Measurements from ENCODE around the gene HACD3.
"Not testable (repeated sequence)": the region's sequence is repeated elsewhere in the genome, so short reads cannot be mapped to it uniquely, and the experiment has no call there.

The HACD3 gene

DNA sequence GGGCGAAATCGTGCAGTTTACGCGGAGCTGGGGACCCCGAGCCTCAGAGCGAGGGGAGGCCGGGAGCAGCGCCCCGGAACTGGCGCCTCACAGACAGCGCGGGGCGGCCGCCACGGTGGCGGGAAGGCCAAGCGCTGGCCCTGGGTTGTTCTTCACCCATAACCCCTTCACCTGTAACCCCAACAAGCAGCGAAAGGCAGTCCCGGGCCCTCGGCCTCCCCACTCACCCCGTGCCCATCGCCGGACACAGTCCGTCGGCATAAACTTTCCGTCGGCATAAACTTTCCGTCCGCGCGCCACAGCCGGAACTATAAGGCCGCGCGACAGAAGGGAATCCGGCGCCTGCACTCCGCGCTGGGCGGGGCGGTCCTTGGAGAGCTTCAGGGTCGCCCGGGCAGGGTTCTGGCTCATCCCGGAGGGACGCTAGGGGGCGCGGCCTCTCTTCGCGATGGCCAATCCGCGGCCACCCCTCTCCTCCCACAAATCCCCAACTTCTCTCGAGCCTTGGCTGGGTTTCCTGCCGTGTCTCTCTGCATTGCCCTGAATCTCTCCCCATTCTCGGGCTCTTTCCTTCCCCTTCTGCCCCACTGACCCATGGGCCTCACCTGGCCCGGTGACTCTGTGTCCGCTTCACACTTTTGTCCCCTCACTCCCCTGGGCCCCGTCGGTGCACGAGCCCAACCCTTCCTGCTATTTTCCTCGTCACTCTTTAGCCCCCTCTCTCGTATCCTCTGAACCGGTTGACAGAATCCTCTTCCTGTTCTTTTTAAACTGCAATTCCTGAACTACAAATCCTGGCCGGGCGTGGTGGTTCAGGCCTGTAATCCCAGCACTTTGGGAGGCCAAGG lies 80.8 kb downstream of the HACD3 start, which contains the start of gene INTS14:
INTS14 (minus strand) TSS at position 261 of the 848 bp plus-strand sequence. CDS start 3,751 bp downstream, outside the sequence.
- DNase-seq: peak; percentile 88 to 95

DNA sequence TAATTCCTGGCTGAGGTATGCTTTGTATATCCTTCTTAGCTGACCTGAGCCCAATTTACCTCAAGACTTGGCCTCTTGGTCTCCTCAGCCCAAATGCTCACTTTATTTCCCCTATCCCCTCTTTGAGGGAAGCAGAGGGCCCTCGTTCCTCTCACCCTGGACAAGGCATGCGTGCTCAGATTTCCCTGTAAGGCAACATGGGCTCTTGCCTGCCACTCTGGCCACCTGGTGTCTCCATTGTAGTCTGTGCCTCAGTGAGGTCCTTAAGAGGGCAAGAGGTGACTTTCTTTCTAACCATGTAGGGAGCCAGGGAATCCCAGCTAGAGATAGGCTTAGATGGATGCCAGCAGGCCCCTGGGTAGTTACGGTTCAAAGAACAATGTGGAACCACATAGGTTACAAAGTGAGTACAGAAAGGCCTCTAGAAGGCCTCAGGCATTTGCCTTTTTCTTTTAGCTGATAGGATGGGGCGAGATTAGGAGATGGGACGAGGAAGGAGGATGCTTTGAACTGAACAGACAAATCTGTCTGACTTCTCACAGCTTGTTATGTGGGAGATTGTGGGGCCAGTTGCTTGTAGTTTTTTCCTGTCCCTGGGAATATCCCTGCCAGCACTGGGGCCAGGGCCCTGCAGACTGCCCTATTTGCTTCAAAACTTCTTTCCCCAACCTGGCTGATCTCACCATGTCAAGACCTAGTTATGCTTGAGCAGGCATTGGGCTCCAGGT lies 81.8 kb downstream of the HACD3 start:
- DNase-seq: no peak

- DNase-seq: no peak
Measured at GRCh38 chr15:65612616-65612946, 82.3 kb downstream of the HACD3 start.

GRCh38 chr15:65612949-65613744 lies 82.9 kb downstream of the HACD3 start:
- no peak for DNase-seq

DNA sequence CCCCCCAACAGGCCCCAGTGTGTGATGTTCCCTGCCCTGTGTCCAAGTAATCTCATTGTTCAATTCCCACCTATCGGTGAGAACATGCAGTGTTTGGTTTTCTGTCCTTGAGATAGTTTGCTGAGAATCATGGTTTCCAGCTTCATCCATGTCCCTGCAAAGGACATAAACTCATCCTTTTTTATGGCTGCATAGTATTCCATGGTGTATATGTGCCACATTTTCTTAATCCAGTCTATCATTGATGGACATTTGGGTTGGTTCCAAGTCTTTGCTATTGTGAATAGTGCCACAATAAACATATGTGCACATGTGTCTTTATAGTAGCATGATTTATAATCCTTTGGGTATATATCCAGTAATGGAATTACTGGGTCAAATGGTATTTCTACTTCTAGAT lies 85.6 kb downstream of the HACD3 start:
- not testable (repeated sequence) for DNase-seq

DNA sequence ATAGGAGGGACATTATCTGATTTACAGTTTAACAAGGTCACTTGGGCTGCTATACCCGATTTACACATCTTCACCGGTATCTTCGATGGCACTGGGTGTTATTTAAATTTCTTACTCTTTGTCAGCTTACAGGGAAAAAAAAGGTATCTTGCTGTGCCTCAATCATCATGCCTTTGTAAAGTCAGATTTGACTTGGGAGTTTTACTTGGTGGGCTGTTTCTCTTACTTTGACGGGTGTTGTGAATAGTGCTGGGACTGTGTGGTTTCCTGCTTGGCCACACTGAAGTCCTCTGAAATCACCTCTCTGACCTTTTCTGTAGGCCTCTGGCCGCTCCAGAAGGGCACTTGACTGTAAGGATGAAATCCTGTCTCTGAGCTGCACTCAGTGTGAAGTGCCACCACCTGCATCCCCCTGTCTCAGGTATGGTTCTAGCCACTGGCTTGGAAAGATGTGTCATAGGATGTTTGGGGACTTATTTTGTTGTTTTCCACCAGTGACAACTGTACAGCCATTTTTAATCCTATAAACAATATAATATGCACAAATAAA lies 88.4 kb downstream of the HACD3 start:
- no peak for DNase-seq

GRCh38 chr15:65619626-65620290 lies 89.5 kb downstream of the HACD3 start:
- DNase-seq: no peak

DNA sequence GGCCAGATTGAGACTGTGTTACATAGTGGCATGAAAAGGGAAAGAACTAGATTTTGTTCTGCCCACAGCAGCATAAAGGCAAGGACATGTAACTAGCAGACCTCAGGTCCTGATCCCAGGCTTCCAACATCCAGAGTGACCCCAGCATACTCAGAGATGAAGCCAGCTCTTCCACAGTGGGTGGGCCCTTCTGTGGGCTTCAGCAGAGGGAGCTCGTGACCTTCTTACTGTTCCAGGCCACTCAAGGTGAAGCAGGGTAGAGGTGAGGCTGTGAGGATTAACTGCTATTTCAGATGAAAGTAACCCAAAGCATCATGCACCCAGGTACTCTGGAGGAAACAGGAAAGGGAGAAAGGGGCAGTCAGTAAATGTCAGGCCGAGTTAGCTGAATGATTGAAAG lies 90.6 kb downstream of the HACD3 start:
- no peak for DNase-seq

GRCh38 chr15:65621638-65622037 lies 91.4 kb downstream of the HACD3 start, which contains the start of gene SLC24A1:
Gene SLC24A1, plus strand, starts transcription at chr15:65621938. Its CDS starts 2,143 bp downstream, at chr15:65624081.
- no peak for DNase-seq

DNA sequence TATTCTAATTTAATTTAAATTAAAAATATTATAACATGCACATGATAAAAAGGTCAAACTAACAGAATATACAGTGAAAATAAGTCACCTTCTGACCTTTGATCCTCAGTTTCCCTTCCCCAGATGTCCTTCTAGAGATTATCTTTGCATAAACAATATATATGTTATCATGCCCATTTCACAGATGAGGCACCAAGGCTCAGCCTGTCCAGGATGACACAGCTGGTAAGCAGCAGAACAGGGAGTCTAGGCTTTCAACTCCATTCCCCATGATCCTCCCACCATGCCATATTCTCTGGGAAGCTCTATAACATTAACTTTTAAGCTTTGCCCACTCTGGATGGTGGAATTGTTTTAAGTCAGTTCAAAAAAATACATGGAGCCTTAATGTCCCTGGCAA lies 92.8 kb downstream of the HACD3 start:
- no peak for DNase-seq

GRCh38 chr15:65626856-65627255 lies 96.6 kb downstream of the HACD3 start:
- no peak for DNase-seq
